ENCODE data around the gene KIFBP. TPM values are rescaled to one million over a fixed set of nuclear protein-coding genes. Genes with fewer than 3 reads are reported as not detected.

The KIFBP gene
- total RNA-seq, 1 donor from 2014 or later = 26.9 TPM

- peaks cover 3% of the 10 kb centered on the region for H3K27me3 Mint-ChIP-seq
- no peak for DNase-seq (ENCODE audit: extremely low spot score, unreplicated experiment)
- H3K4me3 Mint-ChIP-seq = no peak overlapping the region
- TF ChIP-seq, protein P1, sequence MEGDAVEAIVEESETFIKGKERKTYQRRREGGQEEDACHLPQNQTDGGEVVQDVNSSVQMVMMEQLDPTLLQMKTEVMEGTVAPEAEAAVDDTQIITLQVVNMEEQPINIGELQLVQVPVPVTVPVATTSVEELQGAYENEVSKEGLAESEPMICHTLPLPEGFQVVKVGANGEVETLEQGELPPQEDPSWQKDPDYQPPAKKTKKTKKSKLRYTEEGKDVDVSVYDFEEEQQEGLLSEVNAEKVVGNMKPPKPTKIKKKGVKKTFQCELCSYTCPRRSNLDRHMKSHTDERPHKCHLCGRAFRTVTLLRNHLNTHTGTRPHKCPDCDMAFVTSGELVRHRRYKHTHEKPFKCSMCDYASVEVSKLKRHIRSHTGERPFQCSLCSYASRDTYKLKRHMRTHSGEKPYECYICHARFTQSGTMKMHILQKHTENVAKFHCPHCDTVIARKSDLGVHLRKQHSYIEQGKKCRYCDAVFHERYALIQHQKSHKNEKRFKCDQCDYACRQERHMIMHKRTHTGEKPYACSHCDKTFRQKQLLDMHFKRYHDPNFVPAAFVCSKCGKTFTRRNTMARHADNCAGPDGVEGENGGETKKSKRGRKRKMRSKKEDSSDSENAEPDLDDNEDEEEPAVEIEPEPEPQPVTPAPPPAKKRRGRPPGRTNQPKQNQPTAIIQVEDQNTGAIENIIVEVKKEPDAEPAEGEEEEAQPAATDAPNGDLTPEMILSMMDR (conservative IDR thresholded peaks at IDR 0.05) = no peak
- H3K4me1 Mint-ChIP-seq (ENCODE audit: unreplicated experiment) = no peaks in the 10 kb centered on the region
- no peaks in the 10 kb centered on the region for H3K9me3 Mint-ChIP-seq
- H3K27ac Mint-ChIP-seq = no peak overlapping the region
- no peaks in the 10 kb centered on the region for H3K36me3 Mint-ChIP-seq
These were observed 66.6 kb downstream of the KIFBP start for GRCh38 chr10:69055241-69055640.

DNA sequence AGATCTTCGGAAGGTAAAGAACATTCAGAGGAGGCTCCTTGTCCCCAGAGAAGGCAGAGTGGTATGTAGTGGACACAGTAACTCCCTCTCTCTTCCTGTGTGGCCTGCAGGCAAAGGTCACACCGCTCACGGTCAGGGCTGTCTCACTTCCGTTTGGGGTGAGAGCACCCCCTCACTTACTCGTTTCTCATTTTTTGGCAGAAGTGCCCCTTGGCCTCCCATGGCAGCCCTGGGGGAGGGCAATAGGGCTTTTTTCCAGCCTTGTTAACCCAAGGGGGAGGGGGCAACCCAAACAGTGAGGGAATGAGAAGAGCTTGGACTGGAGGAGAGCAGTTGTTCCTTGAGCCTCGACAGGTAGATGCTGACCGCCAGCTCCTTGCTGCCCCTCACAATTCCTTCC lies 67.5 kb downstream of the KIFBP start:
- no peaks in the 10 kb centered on the region for H3K36me3 Mint-ChIP-seq
- H3K9me3 Mint-ChIP-seq = no peaks in the 10 kb centered on the region
- peaks cover 3% of the 10 kb centered on the region for H3K27me3 Mint-ChIP-seq
- no peak overlapping the region for H3K27ac Mint-ChIP-seq
- DNase-seq (ENCODE audit: extremely low spot score, unreplicated experiment) = no peak
- H3K4me1 Mint-ChIP-seq (ENCODE audit: unreplicated experiment) = no peaks in the 10 kb centered on the region
- TF ChIP-seq, protein P1 (conservative IDR thresholded peaks at IDR 0.05) = no peak
- no peak overlapping the region for H3K4me3 Mint-ChIP-seq

DNA sequence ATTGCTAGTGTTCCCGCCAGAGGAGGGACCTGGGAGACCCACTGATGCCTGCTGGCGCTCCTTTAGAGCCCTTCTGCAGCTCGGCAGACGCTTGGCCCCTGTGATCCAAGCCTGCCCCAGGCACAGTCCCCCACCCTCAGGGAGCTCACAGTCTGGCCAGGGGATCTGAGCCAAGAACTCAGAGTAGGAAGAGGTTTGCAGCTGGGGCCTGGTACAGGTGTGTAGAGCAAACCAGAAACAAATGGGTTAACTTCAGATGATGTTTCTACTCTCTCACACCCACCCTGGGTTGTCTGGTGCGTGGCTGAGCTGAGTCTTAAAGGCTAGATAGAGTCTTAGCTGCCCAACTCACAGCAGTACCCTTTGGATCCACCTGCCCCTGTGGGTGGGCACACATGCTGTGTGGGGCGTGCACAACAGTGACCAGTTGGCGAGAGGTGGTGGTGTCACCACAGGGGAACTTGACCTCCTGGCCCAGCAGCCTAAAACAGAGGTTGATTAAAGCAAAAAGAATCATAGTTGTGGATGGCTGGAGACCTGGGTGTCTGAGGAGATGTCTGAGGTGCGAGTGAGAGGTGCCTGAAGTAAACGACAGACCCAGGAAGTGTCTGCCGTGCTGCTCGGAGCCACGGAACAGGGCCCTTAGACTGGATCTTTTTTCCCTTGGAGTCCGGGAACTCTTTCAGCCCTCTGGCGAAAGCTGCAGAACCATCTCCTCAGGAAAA lies 68.1 kb downstream of the KIFBP start:
- Mint-ChIP-seq H3K9me3 (no peaks in the 10 kb centered on the region), H3K4me1 (ENCODE audit: unreplicated experiment) (peaks cover 4% of the 10 kb centered on the region)

DNA sequence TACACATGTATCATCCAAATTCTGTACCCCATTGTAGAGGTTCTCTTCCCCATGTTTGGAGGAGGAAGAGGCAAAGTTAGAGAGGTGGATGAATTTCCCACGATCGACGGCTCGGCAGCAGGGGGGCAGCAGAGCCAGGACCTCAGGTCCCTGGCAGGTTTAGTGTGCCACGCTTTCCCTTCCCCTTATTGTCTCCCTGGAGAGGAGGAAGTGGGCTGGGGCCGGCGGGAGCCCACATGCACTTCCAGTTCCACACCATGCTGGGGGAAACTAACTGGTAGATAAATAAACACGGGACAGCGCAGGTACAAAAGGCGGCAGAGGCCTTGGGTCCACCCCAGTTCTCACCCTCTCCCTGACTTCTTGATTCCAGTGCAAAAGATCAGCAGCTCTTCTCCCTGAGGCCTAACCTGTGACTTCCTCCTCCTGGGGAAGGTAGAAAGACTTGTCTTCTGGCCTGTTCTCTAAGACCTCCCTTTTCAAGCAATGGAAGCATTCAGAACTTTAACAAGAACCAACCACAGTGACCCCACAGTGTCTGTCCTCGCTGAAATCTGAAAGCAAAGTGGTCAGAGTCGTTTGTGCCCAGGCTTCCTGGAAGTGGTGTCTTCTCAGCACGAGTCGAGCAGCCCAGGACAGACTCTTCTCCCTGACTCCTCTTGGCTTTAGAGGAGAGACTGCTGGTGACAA lies 68.8 kb downstream of the KIFBP start:
- Mint-ChIP-seq H3K9me3 (no peaks in the 10 kb centered on the region), H3K4me3 (no peak overlapping the region), H3K36me3 (no peaks in the 10 kb centered on the region), H3K4me1 (ENCODE audit: unreplicated experiment) (peaks cover 5% of the 10 kb centered on the region), H3K27me3 (peaks cover 6% of the 10 kb centered on the region), H3K27ac (no peak overlapping the region)
- TF ChIP-seq, protein P1 (conservative IDR thresholded peaks at IDR 0.05) = no peak
- no peak for DNase-seq (ENCODE audit: extremely low spot score, unreplicated experiment)

More for the DNA sequence above, 68.1 kb downstream of the KIFBP start:
- TF ChIP-seq, protein P1 (conservative IDR thresholded peaks at IDR 0.05) = no peak
- Mint-ChIP-seq H3K36me3 (no peaks in the 10 kb centered on the region), H3K27me3 (peaks cover 6% of the 10 kb centered on the region), H3K4me3 (no peak overlapping the region), H3K27ac (no peak overlapping the region)
- no peak for DNase-seq (ENCODE audit: extremely low spot score, unreplicated experiment)

- no peak for DNase-seq (ENCODE audit: extremely low spot score, unreplicated experiment)
- H3K27ac Mint-ChIP-seq = no peak overlapping the region
- peaks cover 5% of the 10 kb centered on the region for H3K4me1 Mint-ChIP-seq (ENCODE audit: unreplicated experiment)
These were observed 69.3 kb downstream of the KIFBP start for GRCh38 chr10:69057951-69058297.

More at GRCh38 chr10:69057951-69058297, 69.3 kb downstream of the KIFBP start:
- Mint-ChIP-seq H3K9me3 (no peaks in the 10 kb centered on the region), H3K4me3 (no peak overlapping the region), H3K27me3 (peaks cover 6% of the 10 kb centered on the region), H3K36me3 (no peaks in the 10 kb centered on the region)
- TF ChIP-seq, protein P1 (conservative IDR thresholded peaks at IDR 0.05) = no peak

Data from type B pancreatic cell (in vitro differentiated cells).